Stimulated activated CD8-positive, alpha-beta memory T cell treated with anti-CD3 and anti-CD28 coated beads, Interleukin-4, amount 100 ng/mL, for 24 hours (primary cell): ENCODE data around the gene BMP6.
"Not testable (repeated sequence)": the region's sequence is repeated elsewhere in the genome, so short reads cannot be mapped to it uniquely, and the experiment has no call there.

Experiments
- DNase-seq: peaks from one replicate; pipeline ENCODE4 v3.0.0-alpha.2; 2020; ENCODE audit warnings: low read depth

Gene BMP6

GRCh38 chr6:7794509-7794908 is 68.6 kb downstream of the BMP6 start:
- DNase-seq: no peak

DNA sequence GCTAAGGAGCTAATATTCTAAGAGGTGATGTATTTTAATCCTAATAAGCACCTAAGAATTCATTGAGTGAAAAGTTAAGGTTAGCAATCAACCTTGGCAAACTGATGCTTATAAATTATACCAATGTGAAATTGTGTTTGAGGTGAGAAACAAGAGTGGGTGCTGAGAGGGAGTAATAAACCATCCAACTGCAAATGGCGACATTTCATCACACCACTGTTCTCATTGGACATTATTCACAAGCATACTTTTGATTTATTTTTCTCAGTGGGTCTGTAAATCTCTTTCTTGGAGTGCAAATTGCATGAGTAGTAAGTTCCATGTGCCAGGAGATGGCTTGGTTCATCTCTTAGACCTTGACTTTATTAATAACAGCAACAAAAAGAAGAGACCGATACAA is 71.5 kb downstream of the BMP6 start:
- DNase-seq: no peak

GRCh38 chr6:7798751-7799150 is 72.9 kb downstream of the BMP6 start:
- DNase-seq: no peak

DNA sequence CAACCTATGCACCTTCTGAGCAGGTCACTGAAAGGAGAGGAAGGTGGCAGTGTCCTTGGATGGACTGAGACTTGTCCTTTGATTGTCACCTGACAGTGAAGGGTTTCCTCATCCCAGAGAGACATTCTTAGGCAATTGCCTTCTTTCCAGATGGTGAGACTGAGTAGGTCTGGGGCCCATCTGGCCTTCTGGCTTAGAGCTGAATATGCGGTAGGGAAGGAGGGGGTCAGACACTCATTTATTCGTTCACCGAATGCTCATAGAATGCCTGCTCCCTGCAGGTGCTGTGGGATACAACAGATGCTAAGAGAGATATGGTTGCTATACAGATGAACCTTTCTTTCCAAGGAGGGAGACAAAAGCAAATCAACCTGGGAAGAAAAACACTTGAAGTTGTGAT is 76.8 kb downstream of the BMP6 start:
- DNase-seq: no peak

DNA sequence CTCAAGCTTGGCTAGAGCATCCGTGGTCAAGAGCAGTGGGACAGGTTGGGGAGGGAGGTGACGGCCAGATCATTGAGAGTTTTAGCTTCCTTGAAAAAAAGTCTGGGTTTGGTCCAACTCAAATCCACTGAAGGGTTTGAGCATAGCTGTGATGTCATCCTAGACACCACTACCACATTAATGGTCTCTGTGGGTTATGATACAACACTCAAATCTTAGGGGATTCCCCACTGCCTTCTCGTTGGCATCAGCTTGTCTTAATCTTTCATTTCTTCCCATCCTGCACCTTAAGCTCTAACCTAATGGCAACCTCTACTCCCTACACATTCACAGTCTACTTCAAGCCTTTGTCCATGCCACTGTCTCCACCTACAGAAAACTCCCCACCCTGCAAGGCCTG is 77.3 kb downstream of the BMP6 start:
- no peak for DNase-seq

DNA sequence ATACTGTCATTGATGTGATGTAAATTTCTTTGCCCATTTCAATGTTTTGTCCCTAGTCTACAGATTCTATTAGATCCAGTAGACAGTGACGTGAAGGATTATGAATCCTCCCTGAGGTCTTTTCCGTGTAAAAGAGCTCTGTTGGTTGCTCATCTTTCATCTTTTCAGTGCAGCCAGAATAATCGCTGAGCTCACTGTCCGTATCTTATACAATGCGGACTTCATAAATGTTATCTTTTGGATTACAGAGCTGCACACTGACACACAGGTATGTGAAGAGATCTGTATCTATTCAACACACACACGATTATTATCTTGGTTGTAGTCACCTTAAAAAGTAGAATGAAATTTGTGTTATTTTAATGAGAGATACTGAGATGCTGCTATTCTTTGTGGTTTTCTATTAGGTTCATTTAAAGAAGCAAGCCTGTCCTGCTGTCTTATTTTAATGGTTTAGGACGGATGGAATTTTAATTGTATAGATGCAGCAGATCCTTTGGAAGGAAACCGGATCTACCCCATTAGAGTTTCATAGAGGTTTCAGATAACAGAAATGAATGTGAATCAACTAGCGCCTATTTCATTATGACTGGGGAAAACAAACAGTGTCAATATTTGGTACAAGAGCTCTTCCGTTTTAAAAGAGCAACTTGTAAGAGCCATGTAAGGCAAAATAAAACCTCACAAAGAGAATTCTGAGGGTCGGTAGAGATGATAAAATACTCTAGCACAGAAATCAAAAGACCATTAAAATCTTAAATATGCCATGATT is 79.4 kb downstream of the BMP6 start:
- no peak for DNase-seq

DNA sequence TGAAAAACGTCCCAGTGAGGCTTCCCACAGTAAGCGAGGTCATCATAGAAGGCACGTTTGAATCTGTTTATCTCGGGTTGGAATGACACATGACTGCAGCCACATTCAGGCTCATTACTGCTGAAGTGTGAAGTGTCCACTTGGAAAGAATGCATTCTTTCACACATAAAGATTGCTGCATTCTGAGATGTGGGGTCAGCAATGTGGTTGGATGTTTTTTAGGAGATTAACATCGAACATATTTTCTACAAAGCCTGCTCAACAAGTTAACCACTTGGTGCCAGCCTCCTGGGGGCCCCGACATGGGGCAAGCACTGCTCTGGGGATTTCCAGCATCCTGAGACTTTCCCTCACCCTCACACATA is 79.9 kb downstream of the BMP6 start:
- DNase-seq: no peak

- no peak for DNase-seq
These were observed 80.8 kb downstream of the BMP6 start for GRCh38 chr6:7806711-7807110.

- DNase-seq: no peak
These were observed 83.4 kb downstream of the BMP6 start for GRCh38 chr6:7809346-7809745.

GRCh38 chr6:7811441-7811840 is 85.5 kb downstream of the BMP6 start:
- DNase-seq: no peak

DNA sequence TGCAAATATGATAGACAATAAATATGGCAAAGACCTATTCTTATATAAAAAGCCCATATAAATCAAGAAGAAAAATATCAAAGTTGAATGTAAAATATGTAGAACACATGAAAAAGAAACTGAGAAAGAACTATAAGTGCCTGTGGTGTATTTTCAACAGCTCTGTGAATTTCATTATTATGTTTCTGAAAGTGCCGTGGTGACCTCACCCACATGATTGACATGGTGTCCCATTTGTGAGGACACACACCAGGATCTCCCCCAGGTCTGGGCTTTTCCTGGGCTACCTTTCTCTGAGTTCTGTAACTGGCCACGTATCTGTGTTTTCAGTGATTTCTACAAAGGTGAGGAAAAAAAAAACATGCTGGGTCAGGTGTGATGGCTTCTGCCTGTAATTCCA is 86.7 kb downstream of the BMP6 start:
- no peak for DNase-seq

DNA sequence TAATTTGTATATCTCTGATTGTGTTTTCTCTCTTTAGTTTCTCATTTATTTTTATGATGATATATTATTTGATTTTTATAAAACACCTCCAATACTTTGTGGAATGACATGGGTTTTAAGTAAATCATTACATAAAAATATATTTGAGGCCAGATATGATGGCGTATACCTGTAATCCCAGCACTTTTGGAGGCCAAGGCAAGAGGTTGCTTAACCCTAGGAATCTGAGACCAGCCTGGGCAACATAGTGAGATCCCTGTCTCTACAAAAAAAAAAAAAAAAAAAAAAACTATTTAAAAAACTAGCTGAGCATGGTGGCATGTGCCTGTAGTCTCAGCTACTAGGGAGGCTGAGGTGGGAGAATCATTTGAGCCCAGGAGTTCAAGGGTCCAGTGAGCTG is 87.3 kb downstream of the BMP6 start:
- DNase-seq: no peak

- DNase-seq: no peak
These were observed 87.8 kb downstream of the BMP6 start for GRCh38 chr6:7813704-7814103.

DNA sequence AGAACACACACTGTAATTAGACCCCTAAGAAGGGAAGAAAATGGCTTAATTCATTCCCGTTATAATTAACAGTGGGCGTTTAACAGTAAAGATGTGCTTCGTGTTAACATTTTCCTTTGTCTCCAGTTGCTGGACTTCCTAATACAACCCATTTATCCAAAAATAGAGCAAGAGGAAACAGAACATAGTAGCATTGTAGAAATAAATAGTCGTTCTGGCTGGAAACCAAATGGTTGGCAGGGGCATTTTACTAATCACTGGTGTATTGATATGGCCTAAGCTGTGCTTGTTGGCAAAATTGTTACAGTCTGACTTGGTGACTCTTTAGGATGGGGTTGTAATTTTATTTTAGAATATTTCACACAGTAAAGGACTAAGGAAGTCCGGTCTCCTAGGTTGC is 89.8 kb downstream of the BMP6 start:
- DNase-seq: no peak

- not testable (repeated sequence) for DNase-seq
These were observed 91.3 kb downstream of the BMP6 start for GRCh38 chr6:7817184-7817583.

DNA sequence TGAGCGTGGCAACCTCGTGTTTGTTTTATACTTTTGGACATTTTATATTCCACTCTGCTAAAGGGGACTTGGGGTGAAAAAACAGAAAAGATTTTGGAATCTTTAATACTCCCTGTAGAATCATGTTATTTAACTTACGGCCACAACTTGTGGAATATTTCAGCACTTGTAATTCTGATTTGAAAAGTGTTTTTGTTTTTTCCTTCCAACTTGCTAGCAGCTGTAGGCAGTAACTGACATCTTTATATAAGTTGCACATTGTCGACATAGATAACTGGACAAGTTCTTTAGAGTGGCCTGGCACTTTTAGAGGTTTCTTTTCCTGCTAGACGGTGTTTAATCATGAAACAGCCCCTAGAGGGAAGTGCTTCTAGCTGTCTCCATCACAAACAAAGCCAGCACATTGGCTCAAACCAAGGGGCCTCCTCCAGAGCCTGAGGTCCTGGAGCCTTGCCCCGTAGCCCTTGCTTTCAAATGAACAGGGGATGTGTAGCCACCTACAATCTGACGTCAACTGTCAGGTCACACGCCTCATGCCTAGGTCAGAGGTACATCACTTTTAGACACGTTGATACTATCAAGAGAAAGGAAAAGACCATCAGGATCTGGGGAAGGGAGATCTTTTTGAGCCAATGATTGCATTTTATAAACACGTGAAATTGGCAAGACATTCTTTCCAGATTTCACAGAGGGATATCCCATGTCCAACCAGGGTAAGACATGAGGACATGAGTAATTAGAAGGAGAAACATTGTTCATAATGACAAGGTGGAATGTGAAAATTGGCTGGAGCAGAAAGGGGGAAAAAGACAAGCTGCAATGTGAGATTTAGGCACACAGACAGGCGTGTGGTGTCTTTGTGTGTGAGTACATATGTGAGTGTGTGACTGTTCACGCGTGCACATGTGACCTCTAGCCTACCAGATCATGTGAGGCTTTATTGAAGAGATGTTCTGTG is 92.6 kb downstream of the BMP6 start:
- DNase-seq: no peak

DNA sequence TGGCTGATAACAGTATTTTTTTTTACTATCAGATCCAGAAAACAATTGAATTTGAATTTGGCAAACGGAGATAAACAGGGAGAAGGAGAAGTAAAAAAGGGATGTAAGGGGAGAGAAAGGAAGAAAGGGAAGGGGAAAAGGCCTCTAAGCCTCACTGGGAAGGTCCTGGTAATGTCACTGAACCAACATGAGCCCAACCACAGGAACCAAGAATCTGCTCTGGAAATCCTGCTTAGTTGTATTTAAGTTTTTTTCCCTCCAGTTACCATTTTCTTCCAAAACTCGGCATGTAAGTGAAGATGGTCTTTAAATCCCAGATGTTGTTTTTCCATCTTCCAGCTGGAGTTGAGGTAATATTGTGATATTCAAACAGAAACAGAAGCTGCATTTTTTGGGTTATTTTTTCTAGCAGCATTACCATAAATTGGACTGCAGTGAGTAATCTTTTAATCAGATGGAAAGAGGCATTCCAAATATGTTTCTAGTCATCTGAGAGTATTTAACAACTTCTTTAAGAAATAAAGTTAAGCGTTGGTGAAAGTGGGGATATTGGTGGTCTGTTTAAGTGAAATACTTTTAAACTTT is 93.6 kb downstream of the BMP6 start:
- no peak for DNase-seq

DNA sequence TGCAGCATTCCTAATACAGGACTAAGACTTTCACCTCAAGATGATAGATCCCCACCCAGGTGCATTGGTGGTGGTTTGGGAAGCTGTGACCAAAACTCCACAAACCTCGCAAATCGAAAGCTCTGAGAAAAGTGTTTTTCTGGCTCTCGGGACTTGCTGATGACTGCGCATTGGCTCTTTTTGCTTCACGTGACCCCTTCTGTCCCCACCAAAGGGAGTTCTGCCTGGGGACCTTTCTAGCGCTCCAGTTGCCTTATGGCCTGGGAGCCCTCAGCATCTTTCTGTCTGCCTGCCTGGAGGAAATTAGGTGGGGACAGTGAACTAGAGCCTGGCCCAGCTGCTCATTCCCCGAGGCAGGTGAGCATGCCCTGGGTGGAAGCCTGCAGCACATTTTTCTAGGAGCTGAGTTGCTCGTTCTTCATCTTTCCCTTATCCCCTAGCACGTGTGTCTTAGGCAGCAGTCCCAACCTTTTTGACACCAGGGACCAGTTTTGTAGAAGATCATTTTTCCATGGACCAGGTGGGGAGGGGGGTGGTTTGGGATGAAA is 94.5 kb downstream of the BMP6 start:
- DNase-seq: no peak

DNA sequence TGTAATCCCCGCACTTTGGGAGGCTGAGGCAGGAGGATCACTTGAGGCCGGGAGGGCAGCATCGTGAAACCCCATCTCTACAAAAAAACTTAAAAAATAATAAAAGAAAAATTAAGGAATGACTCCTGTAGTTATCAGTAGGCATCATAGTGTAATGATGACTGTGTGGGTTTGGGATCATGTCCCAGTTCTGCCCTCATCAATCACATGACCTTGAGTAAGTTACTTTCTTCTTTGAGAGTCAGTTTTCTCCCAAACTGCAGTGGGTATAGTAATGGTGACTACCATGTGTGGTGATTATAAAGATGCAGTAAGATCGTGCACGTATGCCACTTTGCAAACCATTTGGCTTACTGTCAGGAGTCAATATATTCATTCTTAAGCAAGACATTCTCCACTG is 95.5 kb downstream of the BMP6 start:
- DNase-seq: no peak

DNA sequence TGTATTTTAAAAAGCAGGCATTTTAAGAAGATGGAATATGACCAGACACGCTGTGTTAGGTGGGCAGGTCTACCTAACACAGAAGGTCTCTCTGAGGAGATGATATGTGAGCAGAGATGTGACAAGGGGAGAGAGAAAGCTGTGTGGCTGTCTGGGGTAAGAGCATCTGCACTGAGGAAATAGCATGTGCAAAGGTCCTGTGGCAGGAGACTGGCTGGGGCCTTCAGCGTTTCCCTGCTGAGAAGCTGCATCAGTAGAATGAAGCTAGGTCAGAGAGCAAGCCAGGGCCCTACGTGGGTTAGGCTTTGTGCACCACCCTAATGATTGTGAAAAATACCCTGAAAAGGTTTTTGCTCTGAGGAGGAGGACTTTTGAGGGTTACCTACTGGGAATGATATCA is 97.7 kb downstream of the BMP6 start:
- no peak for DNase-seq

GRCh38 chr6:7825986-7826385 is 100.1 kb downstream of the BMP6 start:
- no peak for DNase-seq

GRCh38 chr6:7827142-7827541 is 101.2 kb downstream of the BMP6 start:
- no peak for DNase-seq

DNA sequence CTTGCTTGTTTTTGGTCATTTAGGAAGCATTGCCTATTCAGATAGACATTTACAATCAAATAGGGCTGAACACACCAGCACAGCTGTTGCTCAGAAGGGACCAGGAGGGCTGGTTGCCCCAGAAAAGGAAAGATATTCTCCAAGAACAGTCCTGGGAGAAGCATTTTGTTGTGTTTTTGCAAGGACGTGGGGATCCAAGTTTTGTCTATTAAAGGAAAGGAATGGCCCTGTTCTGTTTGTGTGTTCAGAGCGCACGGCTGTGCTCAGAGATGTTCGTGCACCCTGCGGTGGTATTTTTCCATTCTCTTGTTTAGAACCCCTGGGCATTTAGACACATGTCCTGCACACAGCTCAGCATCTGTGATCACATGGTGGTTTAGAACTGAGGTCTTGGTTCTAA is 102.2 kb downstream of the BMP6 start:
- no peak for DNase-seq
